H1 (cell line): ENCODE data around the gene APOL6. TPM values are rescaled to one million over a fixed set of nuclear protein-coding genes. Genes with fewer than 3 reads are reported as not detected.

ENCODE experiments used
- CTCF ChIA-PET: fragments of 300-600 bp; sonication (Branson Sonifier 250); formaldehyde crosslinking; loops from one replicate; lab custom pipeline; 2021; ENCODE audit not compliant: partially characterized antibody; lab: Charles Lee
- POLR2A ChIA-PET: fragments of 300-600 bp; sonication (Branson Sonifier 250); formaldehyde crosslinking; loops from one replicate; lab custom pipeline; 2021; ENCODE audit warnings: inconsistent platforms; ENCODE audit not compliant: partially characterized antibody; lab: Charles Lee
- DNase-seq, 2 experiments: peaks; one replicate each; pipeline versions ENCODE4 v3.0.0 to v3.0.0-alpha.2; 2010 to 2022; ENCODE audit warnings: low spot score in 2 of 2, low read depth in 1 of 2, mixed read lengths in 1 of 2
- FAIRE-seq: peaks from 2 replicates; lab custom pipeline; 2011; peaks lifted over from hg19 to GRCh38; lab: Jason Lieb, UNC
- H2AFZ ChIP-seq: 2 replicates; pipeline ENCODE4 v1.8.1; 2012; ENCODE audit warnings: low read length, inconsistent platforms
- H2AK5ac ChIP-seq: 2 replicates; pipeline ENCODE4 v1.6.1; 2013; ENCODE audit warnings: low read depth, low read length
- H2BK120ac ChIP-seq: replicated peaks from 2 replicates; pipeline ENCODE3; 2013; ENCODE audit warnings: low read depth, low read length, inconsistent platforms
- H2BK12ac ChIP-seq: 2 replicates; pipeline ENCODE4 v1.6.1; 2013; ENCODE audit warnings: low read depth, low read length
- H2BK15ac ChIP-seq: 2 replicates; pipeline ENCODE4 v1.6.1; 2013; ENCODE audit warnings: low read length
- H2BK20ac ChIP-seq: 2 replicates; pipeline ENCODE4 v1.6.1; 2013; ENCODE audit warnings: low read length
- H2BK5ac ChIP-seq: 2 replicates; pipeline ENCODE4 v1.6.1; 2013; ENCODE audit warnings: low read depth, low read length
- H3K14ac ChIP-seq: 2 replicates; pipeline ENCODE4 v1.6.1; 2013; ENCODE audit warnings: inconsistent platforms; ENCODE audit not compliant: insufficient read length
- H3K18ac ChIP-seq: 2 replicates; pipeline ENCODE4 v1.6.1; 2013; ENCODE audit warnings: low read length; ENCODE audit errors: extremely low read depth
- H3K23ac ChIP-seq: 2 replicates; pipeline ENCODE4 v1.6.1; 2013; ENCODE audit warnings: inconsistent platforms; ENCODE audit not compliant: insufficient read length
- H3K23me2 ChIP-seq: 2 replicates; pipeline ENCODE4 v1.6.1; 2013; ENCODE audit warnings: low read depth, low read length
- H3K27ac ChIP-seq: 2 replicates; pipeline ENCODE4 v1.6.1; 2011; ENCODE audit warnings: low read depth, low read length, inconsistent platforms
- H3K27me3 ChIP-seq, 4 experiments: replicated peaks in 1 of 4; 1 replicate in 1 of 4; 2 replicates in 3 of 4; pipeline versions ENCODE4 v1.6.1 to v1.8.1; 2011 to 2013; ENCODE audit warnings: low read length in 3 of 4, mild to moderate bottlenecking in 3 of 4, inconsistent platforms in 2 of 4, mixed read lengths in 2 of 4, moderate library complexity in 1 of 4; ENCODE audit not compliant: control insufficient read depth in 3 of 4, insufficient read depth in 3 of 4; ENCODE audit errors: extremely low read depth in 1 of 4
- H3K36me3 ChIP-seq, 4 experiments: 2 replicates each; pipeline versions ENCODE4 v1.6.1 to v1.8.1; 2011 to 2013; ENCODE audit warnings: mild to moderate bottlenecking in 4 of 4, low read length in 3 of 4, moderate library complexity in 2 of 4, control low read depth in 1 of 4, inconsistent platforms in 1 of 4; ENCODE audit not compliant: insufficient read depth in 4 of 4, control insufficient read depth in 2 of 4
- H3K4ac ChIP-seq: replicated peaks from 2 replicates; pipeline ENCODE3; 2013; ENCODE audit warnings: low read length, low read depth, mixed read lengths, inconsistent platforms; ENCODE audit not compliant: insufficient read length
- H3K4me1 ChIP-seq, 4 experiments: replicated peaks in 1 of 4; 1 replicate in 1 of 4; 2 replicates in 3 of 4; pipeline versions ENCODE4 v1.6.1 to v1.8.1; 2011 to 2013; ENCODE audit warnings: low read length in 3 of 4, inconsistent platforms in 2 of 4, mixed read lengths in 1 of 4; ENCODE audit not compliant: insufficient read depth in 4 of 4, control insufficient read depth in 3 of 4
- H3K4me2 ChIP-seq, 2 experiments: 2 replicates each; pipeline versions ENCODE4 v1.6.1 to v1.8.1; 2011 to 2013; ENCODE audit warnings: low read depth in 2 of 2, low read length in 2 of 2, control low read depth in 1 of 2, inconsistent platforms in 1 of 2, mild to moderate bottlenecking in 1 of 2; ENCODE audit not compliant: insufficient read depth in 1 of 2
- H3K4me3 ChIP-seq, 4 experiments: fragments of 200-600, 300-600 bp in 1 of 4; sonication (generic), shearing (Covaris generic), sonication (Bioruptor Twin) in 1 of 4; 2 replicates each; pipeline versions ENCODE4 v1.5.1 to v1.8.1; 2011 to 2016; ENCODE audit warnings: low read length in 4 of 4, low read depth in 3 of 4, control low read depth in 2 of 4, inconsistent platforms in 2 of 4, mild to moderate bottlenecking in 2 of 4, mixed read lengths in 1 of 4, moderate library complexity in 1 of 4; ENCODE audit not compliant: insufficient read depth in 2 of 4; ENCODE audit errors: extremely low read depth in 1 of 4
- H3K56ac ChIP-seq: replicated peaks from 2 replicates; pipeline ENCODE3; 2013; ENCODE audit warnings: low read depth, mild to moderate bottlenecking, mixed read lengths, low read length, inconsistent platforms; ENCODE audit not compliant: insufficient read length
- H3K79me1 ChIP-seq: 2 replicates; pipeline ENCODE4 v1.6.1; 2013; ENCODE audit warnings: low read depth, low read length, control low read depth
- H3K79me2 ChIP-seq, 2 experiments: 2 replicates each; pipeline versions ENCODE4 v1.6.1 to v1.8.1; 2012 to 2013; ENCODE audit warnings: low read length in 2 of 2, mild to moderate bottlenecking in 2 of 2, inconsistent platforms in 1 of 2; ENCODE audit not compliant: insufficient read depth in 2 of 2, control insufficient read depth in 1 of 2
- H3K9ac ChIP-seq, 4 experiments: replicated peaks in 1 of 4; 1 replicate in 1 of 4; 2 replicates in 3 of 4; pipeline versions ENCODE4 v1.6.1 to v1.8.1; 2011 to 2013; ENCODE audit warnings: low read depth in 3 of 4, low read length in 3 of 4, control low read depth in 2 of 4, mild to moderate bottlenecking in 2 of 4, moderate library complexity in 2 of 4, inconsistent platforms in 1 of 4; ENCODE audit errors: extremely low read depth in 1 of 4
- H3K9me3 ChIP-seq, 2 experiments: 2 replicates each; pipeline versions ENCODE4 v1.6.1 to v1.8.1; 2012 to 2013; ENCODE audit warnings: mild to moderate bottlenecking in 2 of 2, moderate library complexity in 2 of 2, control low read depth in 1 of 2, inconsistent platforms in 1 of 2, low read depth in 1 of 2, low read length in 1 of 2, mixed read lengths in 1 of 2; ENCODE audit not compliant: insufficient read depth in 2 of 2
- H4K20me1 ChIP-seq, 2 experiments: replicated peaks in 1 of 2; 2 replicates each; pipeline versions ENCODE3 to v1.8.1; 2011 to 2013; ENCODE audit warnings: inconsistent platforms in 2 of 2, low read length in 2 of 2, mild to moderate bottlenecking in 1 of 2; ENCODE audit not compliant: insufficient read depth in 2 of 2, control insufficient read depth in 1 of 2
- H4K5ac ChIP-seq: 2 replicates; pipeline ENCODE4 v1.6.1; 2013; ENCODE audit warnings: low read length, low read depth, mixed read lengths, inconsistent platforms; ENCODE audit not compliant: insufficient read length
- H4K8ac ChIP-seq: 2 replicates; pipeline ENCODE4 v1.8.0; 2013; ENCODE audit warnings: mild to moderate bottlenecking, moderate library complexity, low read length, inconsistent platforms; ENCODE audit not compliant: insufficient read depth; ENCODE audit errors: extremely low read depth
- H4K91ac ChIP-seq: replicated peaks from 2 replicates; pipeline ENCODE3; 2013; ENCODE audit warnings: low read length, mixed read lengths, inconsistent platforms; ENCODE audit not compliant: insufficient read length
- CHD1 ChIP-seq: IDR thresholded peaks from 2 replicates; pipeline ENCODE4 v1.6.1; 2012; ENCODE audit warnings: low read depth, low read length, improper control_type of control experiment
- POLR2AphosphoS5 ChIP-seq: IDR thresholded peaks from 2 replicates; pipeline ENCODE4 v1.6.1; 2011; ENCODE audit warnings: low read depth, low read length
- RBBP5 ChIP-seq: IDR thresholded peaks from 2 replicates; pipeline ENCODE4 v1.7.1; 2012; ENCODE audit warnings: low read depth, mild to moderate bottlenecking, inconsistent platforms, low read length, moderate library complexity, borderline replicate concordance
- SIX5 ChIP-seq: IDR thresholded peaks from 2 replicates; pipeline ENCODE4 v1.6.1; 2011; ENCODE audit warnings: mild to moderate bottlenecking, low read depth, low read length
- SP4 ChIP-seq: IDR thresholded peaks from 2 replicates; pipeline ENCODE4 v1.6.1; 2012; ENCODE audit warnings: low read length, inconsistent platforms
- ZNF274 ChIP-seq: IDR thresholded peaks from 2 replicates; pipeline ENCODE4 v1.7.0; 2012; ENCODE audit warnings: low read length, borderline replicate concordance; ENCODE audit errors: extremely low read depth
- WGBS, 2 experiments: shearing (Covaris generic) in 1 of 2; methylation state at CpG; one replicate each; pipeline versions ENCODE4 v1.1.6 to v1.1.7; 2013 to 2015; ENCODE audit warnings: low lambda C conversion rate in 2 of 2, mixed read lengths in 2 of 2, inconsistent platforms in 1 of 2, low coverage in 1 of 2, missing lambda C conversion rate in 1 of 2; ENCODE audit not compliant: insufficient replicate concordance in 2 of 2, insufficient coverage in 1 of 2, insufficient read length in 1 of 2; ENCODE audit errors: extremely low coverage in 1 of 2, missing lambda C conversion rate in 1 of 2; 5-methylcytosine and 5-hydroxymethylcytosine counted together
- polyA plus RNA-seq, 7 experiments: library from polyadenylated mRNA; depleted of rRNA in 3 of 7; stranded (reverse) in 5 of 7; unstranded in 2 of 7; fragments of >200 nt in 5 of 7; fragments of 200-250 nt in 2 of 7; gene quantifications; 1 replicate in 5 of 7; 2 replicates in 1 of 7; 4 replicates in 1 of 7; pipeline versions ENCODE4 v1.2.1 to v1.2.3, GENCODE V29; 2011 to 2013; ENCODE audit warnings: missing spikeins in 2 of 7, mixed read lengths in 2 of 7
- total RNA-seq: library from RNA; stranded (reverse); fragmentation: NEBNext Ultra II Directional; extraction: Animal tissue kit (Norgen Biotek cat#: 25700); gene quantifications from 2 replicates; pipeline ENCODE4 v1.2.1, GENCODE V29; 2021
- TF ChIP-seq, protein P1 (sequence below): IDR thresholded peaks from 2 replicates; pipeline ENCODE4 v1.6.1; 2012; ENCODE audit warnings: low read length, inconsistent platforms
- TF ChIP-seq, protein P2 (sequence below): IDR thresholded peaks from 2 replicates; pipeline ENCODE4 v1.6.1; 2012; ENCODE audit warnings: inconsistent platforms

The APOL6 gene
- total and polyA plus RNA-seq, 2 of the 8 experiments (the other 6 are each of a cell fraction or from before 2014, with no cell fraction given), result 0.06 to 0.13 TPM

DNA sequence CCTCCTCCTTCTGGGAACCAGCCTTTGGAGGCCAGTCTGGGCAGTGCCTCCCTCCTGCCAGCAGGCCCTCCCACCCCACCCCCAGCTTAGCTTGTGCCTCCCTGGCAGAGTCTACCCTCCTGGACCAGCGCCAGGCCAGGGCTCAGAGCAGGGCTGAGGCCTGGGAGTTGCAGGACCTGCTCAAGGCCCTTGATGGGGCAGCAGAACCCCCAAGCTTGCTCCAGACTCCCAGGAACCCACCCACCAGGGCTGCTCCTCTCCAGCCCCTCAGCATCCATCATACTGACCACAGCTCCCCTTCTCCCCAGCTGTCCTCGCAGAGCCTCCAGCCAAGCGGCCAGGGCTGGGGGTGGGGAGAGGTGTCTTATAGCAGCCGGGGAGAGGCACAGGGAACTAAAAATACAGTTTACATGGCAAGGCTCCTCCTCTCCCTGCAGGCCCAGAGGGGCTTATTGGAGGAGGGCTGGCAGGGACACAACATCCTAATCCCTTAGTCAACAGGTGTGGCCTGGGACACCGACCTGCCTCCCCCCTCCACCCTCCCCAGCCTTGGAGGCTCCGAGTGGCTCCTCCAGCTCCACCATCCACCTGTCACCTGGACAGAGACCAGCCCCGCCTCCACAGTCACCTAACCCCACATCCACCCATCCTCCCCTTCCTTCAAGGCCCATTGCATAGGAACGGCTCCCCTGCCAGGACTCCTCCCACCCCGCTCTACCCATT is 25.9 kb upstream of the APOL6 start:
- H3K23ac ChIP-seq, result no peak overlapping the region
- H3K27ac ChIP-seq, result no peak overlapping the region
- H3K4me3 ChIP-seq, result no peak overlapping the region
- H3K4ac ChIP-seq, result no peak overlapping the region
- H2BK20ac ChIP-seq, result no peak overlapping the region
- no peaks in the 10 kb centered on the region for H3K79me2 ChIP-seq
- H2AFZ ChIP-seq, result no peak overlapping the region
- POLR2A ChIA-PET, result no interaction called here
- H3K4me1 ChIP-seq, result peaks cover 0 to 18% (median 11%) of the 10 kb centered on the region in 4 experiments; a peak in 5 of 7 replicates
- 73% methylated on average over 9 of the region's 9 CpGs; no CpG with 5 or more reads in 1 of the 2 experiments for WGBS, 2 experiments
- H3K56ac ChIP-seq, result no peak overlapping the region
- no peaks in the 10 kb centered on the region for H3K9me3 ChIP-seq
- CTCF ChIA-PET, result interaction anchor here (0.7 to 3.3 kb wide), 14 partner anchors 9 to 270 kb away, joined by 3 to 11 read pairs (median 4); no protein-coding TSS in a partner anchor
- DNase-seq (peak in 1 of 2 experiments; percentile 56), FAIRE-seq (no peak)
- H3K18ac ChIP-seq, result no peak overlapping the region
- no peaks in the 10 kb centered on the region for H3K36me3 ChIP-seq
- no peak overlapping the region for H3K14ac ChIP-seq
- no peaks in the 10 kb centered on the region; a peak in 1 of 7 replicates for H3K27me3 ChIP-seq
- H2AK5ac ChIP-seq, result no peak overlapping the region
- peak overlapping the region; percentile 27; the same call in 1 of the 2 replicates for H2BK12ac ChIP-seq
- no peak overlapping the region for H4K91ac ChIP-seq
- H3K4me2 ChIP-seq, result peak overlapping the region in 1 of 2 experiments; percentile 4; a peak in 1 of 4 replicates
- H4K5ac ChIP-seq, result no peak overlapping the region
- no peaks in the 10 kb centered on the region for H4K20me1 ChIP-seq
- no peak overlapping the region for H3K9ac ChIP-seq
- H2BK15ac ChIP-seq, result 0 out of 2 replicates have a peak overlapping the region, but pooled peaks have one; percentile 100
- H3K23me2 ChIP-seq, result peaks cover 9% of the 10 kb centered on the region
- H2BK120ac ChIP-seq, result no peak overlapping the region
- H2BK5ac ChIP-seq, result 0 out of 2 replicates have a peak overlapping the region, but pooled peaks have one; percentile 1
- no peak for TF ChIP-seq CHD1
- TF ChIP-seq, protein P1, sequence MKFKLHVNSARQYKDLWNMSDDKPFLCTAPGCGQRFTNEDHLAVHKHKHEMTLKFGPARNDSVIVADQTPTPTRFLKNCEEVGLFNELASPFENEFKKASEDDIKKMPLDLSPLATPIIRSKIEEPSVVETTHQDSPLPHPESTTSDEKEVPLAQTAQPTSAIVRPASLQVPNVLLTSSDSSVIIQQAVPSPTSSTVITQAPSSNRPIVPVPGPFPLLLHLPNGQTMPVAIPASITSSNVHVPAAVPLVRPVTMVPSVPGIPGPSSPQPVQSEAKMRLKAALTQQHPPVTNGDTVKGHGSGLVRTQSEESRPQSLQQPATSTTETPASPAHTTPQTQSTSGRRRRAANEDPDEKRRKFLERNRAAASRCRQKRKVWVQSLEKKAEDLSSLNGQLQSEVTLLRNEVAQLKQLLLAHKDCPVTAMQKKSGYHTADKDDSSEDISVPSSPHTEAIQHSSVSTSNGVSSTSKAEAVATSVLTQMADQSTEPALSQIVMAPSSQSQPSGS, result no peak
- TF ChIP-seq POLR2AphosphoS5, result no peak
- TF ChIP-seq RBBP5, result no peak
- TF ChIP-seq SP4, result no peak
- no peak for TF ChIP-seq ZNF274
- TF ChIP-seq, protein P2, sequence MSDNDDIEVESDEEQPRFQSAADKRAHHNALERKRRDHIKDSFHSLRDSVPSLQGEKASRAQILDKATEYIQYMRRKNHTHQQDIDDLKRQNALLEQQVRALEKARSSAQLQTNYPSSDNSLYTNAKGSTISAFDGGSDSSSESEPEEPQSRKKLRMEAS, result no peak
- TF ChIP-seq SIX5, result no peak
- TF ChIP-seq, all 59 proteins: peak for 0
- no peaks in the 10 kb centered on the region for H3K79me1 ChIP-seq
- H4K8ac ChIP-seq, result no peak overlapping the region
